GF-D8 (cell line): ENCODE measurements around the gene KIF21B.

Source experiments
- DNase-seq: peaks from one replicate; lab custom pipeline; 2025; lab: John Stamatoyannopoulos, UW

KIF21B gene

GRCh38 chr1:201020040-201020591 is 3.4 kb downstream of the KIF21B start:
- DNase-seq = peak; percentile 78

DNA sequence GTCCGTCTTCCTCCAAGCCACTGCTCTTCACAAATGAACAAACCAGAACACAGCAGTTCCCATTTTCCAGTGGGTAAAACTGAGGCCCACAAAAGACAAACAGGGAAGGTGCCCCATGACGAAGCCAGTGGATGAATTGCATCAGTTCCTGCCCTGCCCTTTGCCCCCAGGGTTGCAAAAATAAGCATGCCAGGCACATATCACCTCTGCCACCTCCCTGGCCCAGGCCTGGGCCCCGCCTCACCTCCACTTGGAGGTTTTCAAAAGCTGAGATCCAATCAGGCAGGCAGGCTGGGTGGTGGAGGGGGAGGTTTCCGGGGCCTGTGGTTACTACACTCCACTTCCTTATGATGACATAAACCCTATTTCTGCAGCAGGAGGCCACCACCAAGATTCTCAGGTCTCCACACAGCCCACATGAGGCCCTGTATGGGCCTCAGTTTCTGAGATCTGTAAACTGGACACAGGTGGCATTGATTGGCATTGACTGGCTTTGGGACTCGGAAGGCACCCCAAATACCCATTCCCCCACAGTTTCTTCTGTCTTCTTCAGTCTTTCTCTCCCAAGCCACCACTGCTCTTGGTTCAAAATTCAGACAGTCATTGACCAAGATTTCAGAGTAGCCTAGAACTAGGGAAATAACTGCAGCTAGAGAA is 4.1 kb downstream of the KIF21B start:
- peak; percentile 99 for DNase-seq

- no peak for DNase-seq
These were observed 5.7 kb downstream of the KIF21B start for GRCh38 chr1:201017828-201018163.

DNA sequence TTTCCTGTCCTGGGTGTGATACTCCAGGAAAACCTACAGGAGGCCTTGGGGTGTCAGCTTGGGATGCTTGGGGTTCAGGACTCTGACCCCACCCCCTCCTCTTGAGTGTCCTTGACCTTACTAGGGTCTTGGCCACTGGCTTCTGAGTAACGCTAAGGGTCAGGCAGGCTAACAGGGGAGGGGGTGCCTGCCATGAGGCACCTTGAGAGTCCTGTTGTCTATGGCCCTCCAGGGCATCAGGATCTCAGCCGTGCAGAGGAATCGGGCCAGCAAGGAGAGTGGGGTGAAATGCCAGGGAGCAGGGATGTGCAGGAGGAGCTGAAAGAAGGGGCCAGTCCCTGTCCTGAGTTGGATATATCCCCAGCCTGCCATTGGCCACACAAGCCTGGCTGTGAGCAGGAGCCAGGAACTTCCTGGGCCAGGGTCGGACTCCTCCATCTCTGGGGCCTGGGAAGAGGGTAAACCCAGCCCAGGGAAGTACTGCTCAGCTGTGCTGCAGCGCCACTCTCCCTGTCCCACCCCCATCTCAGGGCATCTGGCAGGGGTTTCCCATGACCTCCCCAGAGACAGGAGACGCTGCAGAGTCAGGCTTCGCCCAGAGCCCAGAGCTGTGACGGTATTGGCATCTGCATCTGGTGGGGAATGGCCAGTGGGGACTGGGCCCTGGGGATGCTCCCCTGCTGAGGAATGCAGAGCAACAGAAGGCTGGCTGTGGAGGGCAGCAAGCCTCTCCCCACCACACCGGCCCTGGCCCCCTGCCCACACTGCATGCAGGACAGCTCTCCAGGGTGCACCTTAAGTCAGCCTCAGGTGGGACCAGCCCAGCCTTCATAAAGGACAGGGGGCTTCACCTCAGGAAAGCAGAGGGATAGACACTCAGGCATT is 6.3 kb downstream of the KIF21B start:
- DNase-seq = no peak

DNA sequence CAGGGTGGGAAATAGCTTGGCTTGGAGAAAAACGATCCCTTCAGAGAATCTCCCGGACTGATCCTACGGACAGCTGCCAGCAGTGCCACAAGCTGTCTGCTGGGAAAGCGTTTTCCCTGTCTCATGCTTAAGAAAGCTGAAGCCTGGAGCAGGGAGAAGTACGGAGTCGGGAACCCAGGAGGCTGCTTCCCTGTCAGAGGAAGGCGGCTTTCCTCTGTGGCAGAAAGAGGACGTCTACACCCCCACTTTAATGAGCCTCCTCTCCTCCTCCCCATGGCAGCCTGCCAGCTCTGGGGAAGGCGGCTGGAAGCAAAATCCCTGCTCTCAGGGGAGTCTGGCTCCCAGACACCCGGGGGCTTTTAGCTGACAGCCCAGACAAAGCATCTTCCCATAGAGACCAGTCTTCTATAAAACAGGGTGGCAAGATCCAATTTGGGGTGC is 7.3 kb downstream of the KIF21B start:
- DNase-seq = no peak

- DNase-seq = peak; percentile 72
These were observed 7.9 kb downstream of the KIF21B start for GRCh38 chr1:201015551-201016091.

- peak; percentile 5 for DNase-seq
These were observed 8.7 kb downstream of the KIF21B start for GRCh38 chr1:201014816-201015200.

DNA sequence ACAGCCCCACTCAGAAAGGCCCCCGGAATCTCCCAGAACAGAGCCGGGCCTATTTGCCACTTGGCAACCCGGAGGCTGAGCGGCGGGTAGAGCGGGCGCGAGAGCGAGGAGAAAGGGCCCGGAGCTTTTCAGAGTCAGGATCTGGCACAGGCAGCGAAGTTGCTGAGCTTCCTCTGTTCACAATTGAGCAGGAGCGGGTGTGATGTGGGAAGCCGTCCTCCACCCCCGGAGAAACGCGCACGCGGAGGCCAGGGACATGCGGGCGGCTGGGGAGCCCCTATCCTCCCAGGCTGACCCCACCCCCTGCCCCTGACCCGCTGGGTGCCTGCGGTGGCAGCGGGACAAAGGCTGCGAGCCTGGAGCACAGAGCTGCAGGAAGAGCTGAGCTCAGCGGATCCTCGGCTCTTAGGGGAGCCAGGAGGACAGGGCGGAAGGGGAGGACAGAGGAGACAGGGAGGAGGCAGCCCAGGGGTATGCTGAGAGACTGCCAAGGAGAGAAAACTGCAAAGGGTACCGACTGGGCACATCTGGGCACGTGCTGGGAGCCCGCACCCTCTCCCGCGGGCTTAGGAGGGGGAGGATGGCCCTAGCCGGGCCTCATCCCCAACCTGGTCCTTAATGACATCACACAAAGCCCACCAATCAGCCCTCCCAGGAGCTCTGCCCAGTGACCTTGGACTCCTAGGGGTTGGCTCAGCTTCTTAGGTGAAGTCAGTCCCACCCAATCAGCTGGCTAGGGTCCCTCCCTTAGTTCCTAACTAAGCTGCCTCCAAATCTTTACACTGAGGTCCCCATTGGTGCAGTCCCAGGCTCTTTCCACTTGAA is 9.3 kb downstream of the KIF21B start:
- DNase-seq = no peak

DNA sequence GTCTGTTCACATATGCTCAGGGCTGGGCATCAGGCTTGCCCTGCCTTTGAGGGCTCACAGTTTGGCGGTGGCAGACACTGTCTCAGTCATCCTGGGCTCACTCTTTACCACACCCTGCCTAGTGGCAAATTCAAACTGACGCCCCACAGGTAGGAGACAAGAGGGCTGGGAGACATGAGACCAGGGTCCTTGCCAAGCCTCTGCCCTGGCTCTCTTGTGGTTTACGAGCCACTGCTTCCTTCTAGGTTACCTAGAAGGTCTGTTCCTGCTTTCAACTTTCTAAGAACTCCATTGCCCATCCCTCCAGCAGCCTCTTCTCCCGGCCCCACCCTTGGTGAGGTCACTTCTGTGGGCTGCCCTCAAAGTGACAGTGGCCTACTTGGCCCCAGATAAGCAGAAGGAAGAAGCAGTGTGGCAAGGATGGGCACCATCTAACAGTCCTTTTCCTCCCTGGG is 10.5 kb downstream of the KIF21B start:
- DNase-seq = peak; percentile 94

DNA sequence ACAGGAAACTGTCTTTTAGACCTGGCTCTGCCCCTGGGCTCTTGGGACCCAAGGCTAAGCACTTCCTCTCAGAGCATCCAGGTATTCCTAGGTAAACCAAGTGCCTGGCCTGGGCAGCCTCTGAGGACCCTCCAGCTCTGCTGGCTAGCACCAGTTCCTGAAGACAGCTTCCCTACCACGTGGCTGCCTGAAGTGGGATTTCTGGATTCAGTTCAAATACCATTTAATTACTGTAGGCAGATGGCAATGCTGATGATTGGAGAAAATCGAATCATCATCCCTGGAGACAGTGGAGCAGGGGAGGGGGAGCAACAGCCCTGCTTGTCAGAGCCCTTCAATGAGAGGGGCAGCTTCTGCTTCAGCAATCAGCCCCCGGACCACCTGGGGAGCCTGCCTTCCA is 11.9 kb downstream of the KIF21B start:
- DNase-seq = no peak

- DNase-seq = no peak
These were observed 13.4 kb downstream of the KIF21B start for GRCh38 chr1:201009962-201010645.

- no peak for DNase-seq
These were observed 14.7 kb downstream of the KIF21B start for GRCh38 chr1:201008666-201009360.

DNA sequence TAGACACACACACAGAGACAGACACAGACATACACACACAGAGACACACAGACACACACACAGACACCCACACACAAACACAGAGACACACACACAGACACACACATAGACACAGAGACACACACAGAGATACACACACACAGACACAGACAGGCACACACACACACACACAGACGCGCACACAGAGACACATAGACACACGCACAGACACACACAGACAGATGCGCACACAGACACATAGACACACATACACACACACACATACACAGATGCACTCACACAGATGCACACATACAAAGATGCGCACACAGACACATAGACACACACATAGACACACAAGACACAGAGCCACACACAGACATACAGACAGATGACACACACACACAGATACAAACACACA is 16.0 kb downstream of the KIF21B start:
- no peak for DNase-seq

GRCh38 chr1:201006450-201006849 is 17.1 kb downstream of the KIF21B start:
- DNase-seq = no peak

- no peak for DNase-seq
These were observed 18.8 kb downstream of the KIF21B start for GRCh38 chr1:201004732-201005131.

- no peak for DNase-seq
These were observed 19.4 kb downstream of the KIF21B start for GRCh38 chr1:201004154-201004553.

- DNase-seq = no peak
These were observed 21.0 kb downstream of the KIF21B start for GRCh38 chr1:201002510-201002909.

DNA sequence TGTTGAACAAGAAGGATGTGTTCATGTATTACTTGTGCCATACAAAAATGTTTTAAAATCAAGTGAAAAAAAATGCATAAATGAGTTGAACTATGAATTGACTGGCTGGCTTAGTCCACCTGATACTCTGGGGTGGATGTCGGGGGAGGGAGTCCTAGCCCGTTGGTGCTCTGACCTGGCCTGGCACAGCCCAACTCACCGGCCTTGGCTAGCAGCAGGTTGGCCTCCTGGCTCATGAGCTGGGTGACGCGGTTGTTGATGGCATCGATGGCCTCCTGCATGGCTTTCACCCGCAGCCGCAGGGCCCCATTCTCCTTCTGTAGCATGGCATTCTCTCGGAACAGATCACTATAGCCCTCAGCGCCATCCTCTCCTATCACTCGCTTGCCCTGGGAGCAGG is 21.6 kb downstream of the KIF21B start:
- no peak for DNase-seq

- DNase-seq = no peak
These were observed 23.1 kb downstream of the KIF21B start for GRCh38 chr1:201000391-201000790.

DNA sequence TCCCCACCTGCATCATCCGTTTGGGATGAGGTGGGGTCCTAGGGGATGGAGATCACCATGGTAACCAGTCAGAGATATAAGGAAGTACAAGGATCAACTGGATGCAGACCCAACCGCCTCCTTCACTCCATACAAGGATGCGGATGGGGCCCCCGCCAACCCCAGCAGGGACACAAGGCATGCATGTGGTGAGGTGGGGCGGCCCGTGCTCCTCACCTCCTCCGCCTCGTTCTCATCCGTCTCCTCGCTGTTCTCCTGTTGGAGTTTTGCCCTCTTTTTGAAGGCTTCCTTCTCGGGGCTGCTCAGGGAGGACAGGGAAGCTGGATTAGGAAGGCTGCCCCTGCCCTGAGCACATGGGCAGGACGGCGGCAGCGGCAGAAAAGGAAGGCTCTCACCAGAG is 23.8 kb downstream of the KIF21B start:
- no peak for DNase-seq

DNA sequence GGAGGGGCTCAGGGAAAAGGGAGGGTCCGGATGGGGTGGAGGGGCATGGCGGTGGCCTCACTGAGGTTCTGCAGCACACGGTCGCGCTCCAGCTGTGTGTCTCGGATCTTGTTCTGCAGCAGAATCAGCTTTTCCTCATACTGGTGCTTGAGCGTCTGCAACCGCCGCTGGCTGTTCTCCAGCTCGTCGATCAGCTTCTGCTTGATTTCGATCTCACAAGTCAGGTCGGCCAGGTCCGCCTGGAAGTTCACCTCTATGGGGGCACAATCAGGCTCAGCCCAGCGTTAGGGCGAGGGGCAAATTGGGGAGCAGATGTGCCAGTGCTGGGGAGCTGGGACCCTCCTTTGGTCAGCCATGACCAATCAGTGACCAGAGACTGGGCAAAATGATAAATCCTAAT is 25.2 kb downstream of the KIF21B start:
- DNase-seq = no peak
